ENCODE results near the gene IFNGR1. TPM values are rescaled to one million over a fixed set of nuclear protein-coding genes. Genes with fewer than 3 reads are reported as not detected.

Gene IFNGR1
- total RNA-seq, 1 experiment from 2014 or later: 27.1 TPM

DNA sequence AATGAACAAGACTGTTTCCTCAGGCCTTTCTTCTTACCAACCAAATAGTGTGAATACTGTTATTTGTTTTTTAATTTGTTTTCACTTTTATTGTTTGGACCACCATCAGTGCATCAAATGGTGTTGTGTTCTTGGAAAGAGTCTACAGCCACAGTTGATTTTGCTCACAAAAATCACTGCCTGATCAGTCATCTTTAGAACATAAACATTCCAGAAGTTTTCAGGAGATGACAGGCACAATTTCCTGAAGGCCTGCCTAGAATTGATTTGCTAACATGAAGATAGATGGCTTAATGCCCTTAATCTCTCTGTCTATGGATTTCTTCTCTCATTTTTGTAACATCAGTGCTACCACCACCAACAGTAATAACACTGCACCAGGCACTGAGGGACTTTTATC lies 59.3 kb downstream of the IFNGR1 start:
- ChIA-PET POLR2A (no interaction called here), CTCF (no interaction called here), RAD21 (ENCODE audit: low non-redundant PET in 1 of 2, low total read pairs in 2 of 2, uncharacterized antibody in 2 of 2, unreplicated experiment in 2 of 2) (no interaction called here)
- H3K79me2 ChIP-seq (ENCODE audit: insufficient read depth, low read length): no peaks in the 10 kb centered on the region
- ATAC-seq: no peak
- H4K20me1 ChIP-seq (ENCODE audit: insufficient read depth): no peaks in the 10 kb centered on the region
- no peaks in the 10 kb centered on the region for H3K27me3 ChIP-seq (ENCODE audit: insufficient read depth, low read length)
- H3K9ac ChIP-seq (ENCODE audit: low read length): no peak overlapping the region
- BruUV-seq (replicated peaks): no TSS peak
- no peak overlapping the region for H3K27ac ChIP-seq (ENCODE audit: low read depth, low read length)
- DNase-seq (ENCODE audit: low read depth, low spot score): no peak
- no peak overlapping the region for H3K4me3 ChIP-seq (replicated peaks in 1 of 2; ENCODE audit: low read depth in 1 of 2, low read length in 2 of 2)
- no peaks in the 10 kb centered on the region for H3K9me2 ChIP-seq (ENCODE audit: insufficient read depth)
- no peak overlapping the region for H3K4me2 ChIP-seq (ENCODE audit: low read length)
- H3K36me3 ChIP-seq (ENCODE audit: control insufficient read depth in 1 of 2, insufficient read depth in 2 of 2, low read length in 2 of 2): no peaks in the 10 kb centered on the region
- no peaks in the 10 kb centered on the region for H3K9me3 ChIP-seq (ENCODE audit: control insufficient read depth in 1 of 2, insufficient read depth in 1 of 2, low read depth in 1 of 2, low read length in 2 of 2)
- TF ChIP-seq ZNF274 (IDR thresholded peaks at IDR 0.05; ENCODE audit: low read depth, low read length) (no peak), CEBPB (IDR thresholded peaks at IDR 0.05; ENCODE audit: low read depth) (no peak), SRF (IDR thresholded peaks at IDR 0.05; ENCODE audit: low read depth) (no peak), ELF1 (IDR thresholded peaks at IDR 0.05; ENCODE audit: borderline replicate concordance, low read depth) (no peak)
- intact Hi-C loops (cut with micrococcal nuclease): no loop called here
- no peaks in the 10 kb centered on the region for H3K4me1 ChIP-seq (ENCODE audit: control insufficient read depth in 1 of 2, insufficient read depth in 2 of 2, low read length in 2 of 2)
- no peak overlapping the region for H2AFZ ChIP-seq (ENCODE audit: low read depth, low read length, poor library complexity, severe bottlenecking)

DNA sequence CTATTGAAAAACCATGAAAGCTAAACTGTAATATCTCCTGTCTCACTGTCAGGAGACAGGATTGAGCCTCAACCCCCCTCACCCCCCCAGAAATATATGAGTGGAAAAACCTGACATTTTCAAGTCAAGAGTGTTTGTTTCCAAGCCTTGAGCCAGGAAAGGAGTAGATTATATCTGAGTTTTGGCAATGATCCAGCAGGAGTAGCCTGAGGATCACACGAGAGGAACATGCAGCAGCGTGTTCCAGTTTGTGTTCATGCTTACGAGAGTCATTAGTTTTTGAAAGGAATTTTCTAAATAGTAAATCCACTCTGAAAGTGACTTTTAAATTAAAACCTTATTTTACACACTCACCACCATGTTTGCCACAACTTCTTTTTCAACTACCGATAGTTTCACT lies 61.6 kb downstream of the IFNGR1 start:
- no peak overlapping the region for H3K27ac ChIP-seq (ENCODE audit: low read depth, low read length)
- intact Hi-C loops (cut with micrococcal nuclease): no loop called here
- H3K4me1 ChIP-seq (ENCODE audit: control insufficient read depth in 1 of 2, insufficient read depth in 2 of 2, low read length in 2 of 2): no peaks in the 10 kb centered on the region
- no peaks in the 10 kb centered on the region for H3K27me3 ChIP-seq (ENCODE audit: insufficient read depth, low read length)
- no peak overlapping the region for H3K4me3 ChIP-seq (replicated peaks in 1 of 2; ENCODE audit: low read depth in 1 of 2, low read length in 2 of 2)
- H3K79me2 ChIP-seq (ENCODE audit: insufficient read depth, low read length): no peaks in the 10 kb centered on the region
- ATAC-seq (no peak), DNase-seq (ENCODE audit: low read depth, low spot score) (no peak)
- H3K36me3 ChIP-seq (ENCODE audit: control insufficient read depth in 1 of 2, insufficient read depth in 2 of 2, low read length in 2 of 2): no peaks in the 10 kb centered on the region
- ChIA-PET CTCF (no interaction called here), POLR2A (no interaction called here), RAD21 (ENCODE audit: low non-redundant PET in 1 of 2, low total read pairs in 2 of 2, uncharacterized antibody in 2 of 2, unreplicated experiment in 2 of 2) (no interaction called here)
- no peaks in the 10 kb centered on the region for H4K20me1 ChIP-seq (ENCODE audit: insufficient read depth)
- no peak overlapping the region for H3K4me2 ChIP-seq (ENCODE audit: low read length)
- H3K9me3 ChIP-seq (ENCODE audit: control insufficient read depth in 1 of 2, insufficient read depth in 1 of 2, low read depth in 1 of 2, low read length in 2 of 2): no peaks in the 10 kb centered on the region
- H3K9me2 ChIP-seq (ENCODE audit: insufficient read depth): no peaks in the 10 kb centered on the region
- no TSS peak for BruUV-seq (replicated peaks)
- no peak overlapping the region for H3K9ac ChIP-seq (ENCODE audit: low read length)
- H2AFZ ChIP-seq (ENCODE audit: low read depth, low read length, poor library complexity, severe bottlenecking): no peak overlapping the region
- TF ChIP-seq POLR2AphosphoS5 (IDR thresholded peaks at IDR 0.05; ENCODE audit: low read depth, low read length): no peak
- no peak for TF ChIP-seq CBX3 (IDR thresholded peaks at IDR 0.05; ENCODE audit: low read depth)
- TF ChIP-seq EZH2phosphoT487 (IDR thresholded peaks at IDR 0.05; ENCODE audit: borderline replicate concordance): no peak
- TF ChIP-seq ELF1 (IDR thresholded peaks at IDR 0.05; ENCODE audit: borderline replicate concordance, low read depth): no peak
- TF ChIP-seq, protein P1, sequence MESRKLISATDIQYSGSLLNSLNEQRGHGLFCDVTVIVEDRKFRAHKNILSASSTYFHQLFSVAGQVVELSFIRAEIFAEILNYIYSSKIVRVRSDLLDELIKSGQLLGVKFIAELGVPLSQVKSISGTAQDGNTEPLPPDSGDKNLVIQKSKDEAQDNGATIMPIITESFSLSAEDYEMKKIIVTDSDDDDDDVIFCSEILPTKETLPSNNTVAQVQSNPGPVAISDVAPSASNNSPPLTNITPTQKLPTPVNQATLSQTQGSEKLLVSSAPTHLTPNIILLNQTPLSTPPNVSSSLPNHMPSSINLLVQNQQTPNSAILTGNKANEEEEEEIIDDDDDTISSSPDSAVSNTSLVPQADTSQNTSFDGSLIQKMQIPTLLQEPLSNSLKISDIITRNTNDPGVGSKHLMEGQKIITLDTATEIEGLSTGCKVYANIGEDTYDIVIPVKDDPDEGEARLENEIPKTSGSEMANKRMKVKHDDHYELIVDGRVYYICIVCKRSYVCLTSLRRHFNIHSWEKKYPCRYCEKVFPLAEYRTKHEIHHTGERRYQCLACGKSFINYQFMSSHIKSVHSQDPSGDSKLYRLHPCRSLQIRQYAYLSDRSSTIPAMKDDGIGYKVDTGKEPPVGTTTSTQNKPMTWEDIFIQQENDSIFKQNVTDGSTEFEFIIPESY (IDR thresholded peaks at IDR 0.05; ENCODE audit: extremely low read depth, insufficient replicate concordance, low read length): no peak
- TF ChIP-seq RAD21 (IDR thresholded peaks at IDR 0.05; ENCODE audit: low read depth): no peak
- no peak for TF ChIP-seq SIN3A (IDR thresholded peaks at IDR 0.05; ENCODE audit: low read depth)
- TF ChIP-seq, protein P2, sequence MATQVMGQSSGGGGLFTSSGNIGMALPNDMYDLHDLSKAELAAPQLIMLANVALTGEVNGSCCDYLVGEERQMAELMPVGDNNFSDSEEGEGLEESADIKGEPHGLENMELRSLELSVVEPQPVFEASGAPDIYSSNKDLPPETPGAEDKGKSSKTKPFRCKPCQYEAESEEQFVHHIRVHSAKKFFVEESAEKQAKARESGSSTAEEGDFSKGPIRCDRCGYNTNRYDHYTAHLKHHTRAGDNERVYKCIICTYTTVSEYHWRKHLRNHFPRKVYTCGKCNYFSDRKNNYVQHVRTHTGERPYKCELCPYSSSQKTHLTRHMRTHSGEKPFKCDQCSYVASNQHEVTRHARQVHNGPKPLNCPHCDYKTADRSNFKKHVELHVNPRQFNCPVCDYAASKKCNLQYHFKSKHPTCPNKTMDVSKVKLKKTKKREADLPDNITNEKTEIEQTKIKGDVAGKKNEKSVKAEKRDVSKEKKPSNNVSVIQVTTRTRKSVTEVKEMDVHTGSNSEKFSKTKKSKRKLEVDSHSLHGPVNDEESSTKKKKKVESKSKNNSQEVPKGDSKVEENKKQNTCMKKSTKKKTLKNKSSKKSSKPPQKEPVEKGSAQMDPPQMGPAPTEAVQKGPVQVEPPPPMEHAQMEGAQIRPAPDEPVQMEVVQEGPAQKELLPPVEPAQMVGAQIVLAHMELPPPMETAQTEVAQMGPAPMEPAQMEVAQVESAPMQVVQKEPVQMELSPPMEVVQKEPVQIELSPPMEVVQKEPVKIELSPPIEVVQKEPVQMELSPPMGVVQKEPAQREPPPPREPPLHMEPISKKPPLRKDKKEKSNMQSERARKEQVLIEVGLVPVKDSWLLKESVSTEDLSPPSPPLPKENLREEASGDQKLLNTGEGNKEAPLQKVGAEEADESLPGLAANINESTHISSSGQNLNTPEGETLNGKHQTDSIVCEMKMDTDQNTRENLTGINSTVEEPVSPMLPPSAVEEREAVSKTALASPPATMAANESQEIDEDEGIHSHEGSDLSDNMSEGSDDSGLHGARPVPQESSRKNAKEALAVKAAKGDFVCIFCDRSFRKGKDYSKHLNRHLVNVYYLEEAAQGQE (IDR thresholded peaks at IDR 0.05; ENCODE audit: low read depth): no peak
- TF ChIP-seq YY1 (IDR thresholded peaks at IDR 0.05; ENCODE audit: extremely low read depth, insufficient replicate concordance, low read depth, low read length): no peak
- no peak for TF ChIP-seq SP1 (IDR thresholded peaks at IDR 0.05; ENCODE audit: low read depth)
- no peak for TF ChIP-seq CEBPB (IDR thresholded peaks at IDR 0.05; ENCODE audit: low read depth)
- TF ChIP-seq EZH2 (IDR thresholded peaks at IDR 0.05): no peak

All from HCT116 (cell line).